Peyer's patch (tissue), 4 donors: ENCODE data around the gene CDC23.

ENCODE experiments used
- CTCF ChIP-seq, 6 experiments: fragments of 450-650 bp in 4 of 6; fragments of 200-600 bp in 2 of 6; sonication (generic) in 1 of 6; IDR thresholded peaks; one replicate each; pipeline ENCODE4 v1.5.1; 2017 to 2019; ENCODE audit warnings: antibody characterized with exemption in 6 of 6, mild to moderate bottlenecking in 3 of 6, moderate library complexity in 1 of 6
- POLR2A ChIP-seq, 2 donors: fragments of 450-650 bp; IDR thresholded peaks; one replicate each; pipeline ENCODE4 v1.5.1; 2017; ENCODE audit warnings: antibody characterized with exemption in 2 of 2, mild to moderate bottlenecking in 2 of 2, moderate library complexity in 2 of 2

- no peak for TF ChIP-seq CTCF (IDR thresholded peaks at IDR 0.05)
- TF ChIP-seq POLR2A (IDR thresholded peaks at IDR 0.05), result no peak
These were observed 63.6 kb downstream of the CDC23 start for GRCh38 chr5:138149530-138149929.
